ENCODE measurements around the gene LRRC46. TPM values are rescaled to one million over a fixed set of nuclear protein-coding genes. Genes with fewer than 3 reads are reported as not detected.

LRRC46 gene
- total RNA-seq, 1 experiment from 2014 or later: 0.31 TPM

GRCh38 chr17:47845716-47846075, 14.2 kb downstream of the LRRC46 start:
- no peaks in the 10 kb centered on the region for H4K20me1 ChIP-seq (ENCODE audit: control insufficient read depth, insufficient read depth, insufficient read length)
- no peak overlapping the region for H2BK15ac ChIP-seq (ENCODE audit: low read depth, low read length)
- H2BK120ac ChIP-seq (ENCODE audit: low read depth, low read length, poor library complexity, severe bottlenecking): no peak overlapping the region
- no peak overlapping the region for H2BK5ac ChIP-seq (ENCODE audit: insufficient read length, low read length)
- Mint-ChIP-seq H3K27me3 (ENCODE audit: low read depth) (peaks cover 70% of the 10 kb centered on the region), H3K27ac (no peak overlapping the region), H3K36me3 (ENCODE audit: insufficient read depth in 1 of 3, low read depth in 3 of 3) (peaks cover 0 to 2% (median 0%) of the 10 kb centered on the region in 3 experiments; a peak in 1 of 7 replicates), H3K4me3 (no peak overlapping the region), H3K9me3 (no peaks in the 10 kb centered on the region; a peak in 1 of 5 replicates), H3K4me1 (peaks cover 31 to 53% of the 10 kb centered on the region in 2 experiments)
- no peak overlapping the region for H3K18ac ChIP-seq (ENCODE audit: insufficient read length, low read depth, low read length)
- H3T11ph ChIP-seq (ENCODE audit: low read length): no peak overlapping the region
- DNase-seq: no peak
- H3K9me3 ChIP-seq (ENCODE audit: control insufficient read depth, low read depth, low read length): no peaks in the 10 kb centered on the region
- H2BK12ac ChIP-seq (ENCODE audit: insufficient read length, low read depth, low read length): no peak overlapping the region
- no peaks in the 10 kb centered on the region for H3K79me2 ChIP-seq (ENCODE audit: insufficient read depth, low read length)
- no peak overlapping the region for H4K91ac ChIP-seq (ENCODE audit: insufficient read length, low read depth, low read length)
- no peak overlapping the region for H3K4ac ChIP-seq (ENCODE audit: low read depth, low read length)
- no peaks in the 10 kb centered on the region for H3K79me1 ChIP-seq (ENCODE audit: insufficient read depth, low read depth, low read length, poor library complexity, severe bottlenecking)
- H3K23ac ChIP-seq (ENCODE audit: insufficient read length, low read depth, low read length): no peak overlapping the region
- peaks cover 4% of the 10 kb centered on the region; the same call in 1 of the 2 replicates for H3K4me1 ChIP-seq (ENCODE audit: insufficient read depth, low read length)
- H3K14ac ChIP-seq (ENCODE audit: insufficient read depth, low read length): no peak overlapping the region
- TF ChIP-seq CTCF (conservative IDR thresholded peaks at IDR 0.05): no peak
- H4K5ac ChIP-seq (ENCODE audit: insufficient read length, low read depth, low read length): no peak overlapping the region
- no peak overlapping the region for H2BK20ac ChIP-seq (ENCODE audit: low read depth, low read length, poor library complexity, severe bottlenecking)
- peaks cover 44% of the 10 kb centered on the region for H3K27me3 ChIP-seq (ENCODE audit: insufficient read depth, low read length)
- H3K27ac ChIP-seq (ENCODE audit: insufficient read length, low read depth, low read length): no peak overlapping the region
- H3K4me2 ChIP-seq (ENCODE audit: insufficient read depth, insufficient read length, low read length): no peak overlapping the region
- H2AFZ ChIP-seq (ENCODE audit: low read length): no peak overlapping the region
- WGBS (ENCODE audit: extremely low coverage, insufficient read length, low lambda C conversion rate): no CpG with 5 or more reads among the region's 3 CpGs
- no peak overlapping the region for H3K56ac ChIP-seq (ENCODE audit: insufficient read length, low read depth, low read length)
- H2AK5ac ChIP-seq (ENCODE audit: insufficient read length, low read length): no peak overlapping the region
- H4K8ac ChIP-seq (replicated peaks; ENCODE audit: insufficient read length, low read depth, low read length): no peak overlapping the region
- H3K9ac ChIP-seq (ENCODE audit: extremely low read depth, insufficient read length, low read length): no peak overlapping the region
- peaks cover 14% of the 10 kb centered on the region for H3K23me2 ChIP-seq (ENCODE audit: insufficient read length, low read depth, low read length, poor library complexity, severe bottlenecking)

Measured in H9 (cell line).